ENCODE results near the gene ENDOG.

DNA sequence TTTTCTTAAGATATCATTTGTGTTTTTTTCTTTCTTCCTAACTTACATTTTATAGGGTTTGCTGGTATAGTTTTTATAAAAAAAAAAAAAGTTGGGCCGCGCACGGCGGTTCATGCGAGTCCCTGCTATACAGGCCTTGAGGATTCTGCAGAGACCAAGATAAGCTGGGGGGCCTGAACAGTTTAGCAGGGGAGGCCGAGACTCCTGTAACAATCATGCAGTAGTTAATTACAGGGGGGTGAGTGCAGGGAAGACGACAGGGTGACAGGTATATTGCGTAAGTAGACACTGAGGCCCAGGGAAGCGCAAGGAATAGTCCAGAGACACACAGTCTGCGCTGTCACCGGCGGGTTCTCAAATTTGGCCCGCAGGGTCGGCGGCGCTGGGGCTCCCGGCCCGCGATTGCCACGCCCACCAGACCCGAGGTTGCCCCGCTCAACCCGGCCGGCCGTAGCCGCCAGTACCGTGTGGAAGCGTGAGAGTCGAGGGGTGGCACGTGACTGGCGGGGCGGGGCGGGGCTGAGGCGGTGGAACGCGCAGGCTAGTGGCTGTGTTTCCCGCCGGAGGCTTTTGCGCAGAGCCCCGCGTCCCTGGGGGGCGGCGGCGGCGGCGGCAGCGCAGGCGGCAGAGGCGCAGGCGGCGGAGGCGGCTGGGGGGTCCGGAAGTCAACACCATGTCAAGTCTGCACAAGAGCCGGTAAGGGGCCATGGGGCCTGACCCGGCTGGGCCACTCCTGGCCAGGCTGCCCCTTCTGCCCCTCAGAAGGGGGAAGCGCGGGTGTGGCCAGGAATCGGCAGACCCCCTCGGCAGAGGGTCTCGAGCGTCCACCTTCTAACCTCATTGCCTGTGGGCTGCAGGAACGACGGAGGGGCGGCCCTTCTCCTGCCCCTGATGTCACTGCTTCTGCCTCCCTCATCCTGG is 31.4 kb upstream of the ENDOG start, which contains the start of gene TBC1D13:
- TF ChIP-seq CTCF (conservative IDR thresholded peaks at IDR 0.05 in 1 of 2, IDR thresholded peaks at IDR 0.05 in 1 of 2; ENCODE audit: low read depth in 1 of 2, low read length in 2 of 2) (no peak), EZH2 (IDR thresholded peaks at IDR 0.05; ENCODE audit: low read length, missing control alignments) (no peak)
